GM21825 (cell line): ENCODE data around the gene PKMYT1.
"Not testable (repeated sequence)": the region's sequence is repeated elsewhere in the genome, so short reads cannot be mapped to it uniquely, and the experiment has no call there.

ENCODE experiments used
- ATAC-seq: cut with Tn5 transposase; IDR thresholded peaks from one replicate; pipeline ENCODE4 v1.9.1; 2021; ENCODE audit warnings: mild to moderate bottlenecking, moderate library complexity; ENCODE audit not compliant: unreplicated experiment

Gene PKMYT1

DNA sequence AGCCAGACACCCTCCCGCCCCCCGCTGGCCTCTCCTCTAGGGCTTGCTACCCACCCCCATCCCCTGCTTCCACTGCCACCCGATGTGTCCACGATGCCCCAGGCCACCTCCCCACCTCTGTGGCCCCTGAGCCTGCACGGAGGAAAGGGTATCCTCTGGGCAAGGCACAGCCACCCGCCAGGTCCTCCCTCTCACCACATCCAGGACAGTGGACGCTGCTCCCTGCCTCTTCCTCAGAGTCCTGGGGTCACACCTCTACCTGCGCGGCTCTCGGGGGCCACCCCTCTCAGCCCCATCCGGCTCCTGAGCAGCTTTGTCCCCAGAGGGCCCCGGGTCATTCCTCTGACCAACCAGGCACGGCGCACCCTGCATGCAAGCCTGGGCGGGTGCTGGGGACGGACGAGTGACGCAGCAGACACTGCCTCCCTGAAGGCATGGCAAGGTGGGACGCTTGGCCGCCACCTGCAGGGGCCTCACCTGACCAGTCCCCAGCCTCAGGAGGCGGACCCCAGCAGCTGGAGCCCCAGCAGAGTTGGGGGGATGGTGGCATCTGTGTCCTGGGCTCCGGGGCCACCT is 43.7 kb downstream of the PKMYT1 start:
- ATAC-seq: no peak

DNA sequence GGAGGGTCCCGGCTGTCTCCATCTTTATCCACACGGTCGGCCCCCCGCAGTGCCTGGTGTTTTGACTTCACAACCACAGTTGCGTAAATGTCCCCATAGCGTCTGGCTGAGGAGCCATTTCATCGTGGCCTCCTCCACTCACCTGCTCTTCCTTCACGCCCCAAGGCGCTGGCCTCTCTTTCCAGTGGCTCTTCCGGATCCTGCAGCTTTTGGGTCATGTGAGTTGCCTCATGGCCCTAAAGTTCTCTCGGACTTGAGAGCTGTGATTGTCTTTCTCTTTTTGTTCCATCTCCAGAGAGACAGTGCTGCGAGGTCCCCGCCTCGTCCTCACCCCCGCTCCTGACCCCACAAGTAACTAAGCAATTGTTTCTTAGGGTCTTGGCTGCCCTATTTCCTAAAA is 45.8 kb downstream of the PKMYT1 start:
- ATAC-seq: no peak

DNA sequence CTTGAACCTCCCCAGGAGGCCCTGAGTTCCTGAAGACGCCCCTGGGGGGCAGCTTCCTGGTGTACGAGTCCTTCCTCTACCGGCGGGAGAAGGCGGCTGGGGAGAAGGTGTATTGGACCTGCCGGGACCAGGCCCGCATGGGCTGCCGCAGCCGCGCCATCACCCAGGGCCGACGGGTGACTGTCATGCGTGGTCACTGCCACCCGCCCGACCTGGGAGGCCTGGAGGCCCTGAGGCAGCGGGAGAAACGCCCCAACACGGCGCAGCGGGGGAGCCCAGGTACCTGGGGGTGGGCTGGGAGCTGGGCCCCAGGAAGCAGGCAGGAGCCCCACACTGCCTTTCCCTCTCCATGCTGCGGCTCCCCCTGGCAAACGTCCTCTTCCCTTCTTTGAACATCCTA is 46.5 kb downstream of the PKMYT1 start:
- ATAC-seq: no peak

DNA sequence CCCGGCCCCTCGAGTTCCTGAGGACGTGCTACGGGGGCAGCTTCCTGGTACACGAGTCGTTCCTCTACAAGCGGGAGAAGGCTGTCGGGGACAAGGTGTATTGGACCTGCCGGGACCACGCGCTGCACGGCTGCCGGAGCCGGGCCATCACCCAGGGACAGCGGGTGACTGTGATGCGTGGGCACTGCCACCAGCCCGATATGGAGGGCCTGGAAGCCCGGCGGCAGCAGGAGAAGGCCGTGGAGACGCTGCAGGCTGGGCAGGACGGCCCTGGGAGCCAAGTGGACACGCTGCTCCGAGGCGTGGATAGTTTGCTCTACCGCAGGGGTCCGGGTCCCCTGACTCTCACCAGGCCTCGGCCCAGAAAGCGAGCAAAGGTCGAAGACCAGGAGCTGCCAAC is 47.1 kb downstream of the PKMYT1 start:
- no peak for ATAC-seq

DNA sequence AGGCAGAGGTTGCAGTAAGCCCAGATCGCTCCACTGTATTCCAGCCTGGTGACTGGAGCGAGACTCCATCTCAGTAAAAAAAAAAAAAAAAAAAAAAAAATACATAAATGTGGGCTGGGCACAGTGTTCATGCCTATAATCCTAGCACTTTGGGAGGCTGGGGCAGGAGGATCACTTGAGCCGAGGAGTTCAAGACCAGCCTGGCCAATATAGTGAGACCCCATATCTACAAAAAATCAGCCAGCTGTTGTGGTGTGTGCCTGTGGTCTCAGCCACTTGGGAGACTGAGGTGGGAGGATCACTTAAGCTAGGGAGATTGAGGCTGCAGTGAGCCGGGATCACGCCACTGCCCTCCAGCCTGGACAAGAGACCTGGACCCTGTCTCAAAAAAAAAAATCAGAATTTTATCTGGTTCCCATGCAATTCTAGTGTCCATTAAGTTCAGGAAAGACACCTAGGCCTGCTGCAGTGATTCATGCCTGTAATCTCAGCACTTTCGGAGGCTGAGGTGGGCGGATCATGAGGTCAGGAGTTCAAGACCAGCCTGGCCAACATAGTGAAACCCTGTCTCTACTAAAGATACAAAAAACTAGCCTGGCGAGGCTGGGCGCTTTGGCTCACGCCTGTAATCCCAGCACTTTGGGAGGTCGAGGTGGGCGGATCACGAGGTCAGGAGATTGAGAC is 48.9 kb downstream of the PKMYT1 start:
- not testable (repeated sequence) for ATAC-seq

DNA sequence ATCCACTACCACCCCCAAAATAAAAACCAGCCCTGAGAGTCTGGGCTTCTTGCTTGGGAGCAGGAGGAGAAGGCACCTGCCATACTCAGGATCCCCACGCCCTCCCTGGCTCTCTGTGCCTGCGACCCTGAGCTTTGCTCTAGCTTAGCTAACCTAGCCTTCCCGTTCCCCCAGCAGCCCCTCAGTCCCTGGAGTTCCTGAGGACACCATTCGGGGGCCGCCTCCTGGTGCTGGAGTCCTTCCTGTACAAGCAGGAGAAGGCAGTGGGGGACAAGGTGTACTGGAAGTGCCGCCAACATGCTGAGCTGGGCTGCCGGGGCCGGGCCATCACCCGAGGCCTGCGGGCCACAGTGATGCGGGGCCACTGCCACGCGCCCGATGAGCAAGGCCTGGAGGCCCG is 50.0 kb downstream of the PKMYT1 start:
- no peak for ATAC-seq

DNA sequence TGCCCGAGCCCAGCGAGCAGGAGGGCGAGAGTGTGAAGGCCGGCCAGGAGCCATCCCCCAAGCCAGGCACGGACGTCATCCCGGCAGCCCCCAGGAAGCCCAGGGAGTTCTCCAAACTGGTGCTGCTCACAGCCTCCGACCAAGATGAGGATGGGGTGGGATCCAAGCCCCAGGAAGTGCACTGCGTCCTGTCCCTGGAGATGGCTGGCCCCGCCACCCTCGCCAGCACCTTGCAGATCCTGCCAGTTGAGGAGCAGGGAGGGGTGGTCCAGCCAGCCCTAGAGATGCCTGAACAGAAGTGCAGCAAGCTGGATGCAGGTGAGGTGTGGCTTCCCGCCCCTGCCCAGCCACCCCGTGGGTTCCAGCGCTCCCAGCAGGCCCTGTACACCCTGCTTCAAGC is 50.6 kb downstream of the PKMYT1 start:
- no peak for ATAC-seq

DNA sequence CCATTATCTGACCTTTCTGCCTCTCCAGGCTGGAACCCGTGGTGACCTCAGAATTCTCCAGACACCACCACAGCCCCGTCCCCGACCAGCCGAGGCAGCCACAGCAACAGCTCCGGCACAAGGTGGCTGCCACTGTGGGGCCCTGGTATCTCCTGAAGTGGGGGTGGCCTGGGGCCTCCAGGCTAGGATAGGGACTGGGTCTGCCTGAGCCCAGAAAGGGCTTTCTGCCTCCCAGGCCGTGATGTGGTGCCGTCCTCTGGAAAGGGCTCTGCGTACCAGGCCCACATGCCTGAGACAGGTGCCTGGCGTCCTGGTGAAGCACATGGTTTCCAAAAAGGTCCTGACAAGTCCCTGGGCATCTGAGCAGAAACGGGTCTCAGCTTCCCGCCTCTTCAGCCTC is 51.5 kb downstream of the PKMYT1 start:
- no peak for ATAC-seq

DNA sequence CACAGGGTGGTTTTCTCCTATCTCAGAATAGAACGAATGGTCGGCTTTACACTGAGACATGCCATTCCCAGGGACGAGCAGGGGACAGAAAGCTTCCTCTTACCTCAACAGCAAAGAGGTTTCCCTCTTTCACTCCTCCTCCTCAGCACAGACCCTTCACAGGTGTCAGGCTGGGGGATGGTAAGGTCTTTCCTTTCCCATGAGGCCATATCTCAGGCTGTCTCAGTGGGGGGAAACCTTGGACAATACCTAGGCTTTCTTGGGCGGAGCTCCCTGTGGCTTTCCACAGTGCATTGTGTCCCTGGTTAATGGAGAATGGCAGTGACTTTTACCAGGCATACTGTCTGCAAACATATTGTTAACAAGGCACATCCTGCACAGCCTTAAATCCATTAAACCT is 52.1 kb downstream of the PKMYT1 start:
- ATAC-seq: not testable (repeated sequence)

DNA sequence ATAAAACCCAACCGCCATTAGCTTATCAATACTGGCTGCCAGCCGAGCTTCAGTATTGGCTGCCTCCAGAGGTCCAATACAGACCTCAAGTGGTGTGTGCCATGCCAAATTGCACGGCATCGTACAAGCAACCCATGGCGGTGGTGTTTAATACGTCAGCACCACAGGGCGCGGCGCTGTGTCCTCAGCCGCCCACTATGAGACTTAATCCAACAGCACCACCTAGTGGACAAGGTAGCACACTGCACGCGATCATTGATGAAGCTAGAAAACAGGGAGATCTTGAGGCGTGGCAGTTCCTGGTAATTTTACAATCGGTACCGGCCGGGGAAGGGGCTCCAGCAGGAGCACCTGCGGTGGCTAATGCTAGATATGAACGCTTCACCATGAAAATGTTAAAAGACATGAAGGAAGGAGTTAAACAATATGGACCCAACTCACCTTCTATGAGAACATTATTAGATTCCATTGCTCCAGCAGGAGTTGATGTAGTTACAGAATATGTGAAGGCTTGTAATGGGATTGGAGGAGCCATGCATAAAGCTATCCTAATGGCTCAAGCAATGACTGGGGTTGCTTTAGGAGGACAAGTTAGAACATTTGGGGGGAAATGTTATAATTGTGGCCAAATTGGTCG is 53.1 kb downstream of the PKMYT1 start:
- ATAC-seq: peak; percentile 68

DNA sequence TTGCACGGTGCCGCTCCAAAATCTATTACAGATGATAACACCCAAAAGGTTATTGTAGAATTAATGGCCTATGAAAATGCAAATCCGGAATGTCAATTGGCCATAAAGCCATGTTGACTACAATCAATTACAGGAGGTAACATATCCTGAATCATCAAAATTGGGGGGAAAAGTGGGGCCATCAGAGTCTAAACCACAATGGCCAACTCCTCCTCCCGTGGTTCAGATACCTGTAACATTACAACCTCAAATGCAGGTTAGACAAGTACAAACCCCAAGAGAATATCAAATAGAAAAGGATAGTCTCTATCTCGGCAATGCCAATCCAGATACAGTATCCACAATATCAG is 53.6 kb downstream of the PKMYT1 start:
- no peak for ATAC-seq

DNA sequence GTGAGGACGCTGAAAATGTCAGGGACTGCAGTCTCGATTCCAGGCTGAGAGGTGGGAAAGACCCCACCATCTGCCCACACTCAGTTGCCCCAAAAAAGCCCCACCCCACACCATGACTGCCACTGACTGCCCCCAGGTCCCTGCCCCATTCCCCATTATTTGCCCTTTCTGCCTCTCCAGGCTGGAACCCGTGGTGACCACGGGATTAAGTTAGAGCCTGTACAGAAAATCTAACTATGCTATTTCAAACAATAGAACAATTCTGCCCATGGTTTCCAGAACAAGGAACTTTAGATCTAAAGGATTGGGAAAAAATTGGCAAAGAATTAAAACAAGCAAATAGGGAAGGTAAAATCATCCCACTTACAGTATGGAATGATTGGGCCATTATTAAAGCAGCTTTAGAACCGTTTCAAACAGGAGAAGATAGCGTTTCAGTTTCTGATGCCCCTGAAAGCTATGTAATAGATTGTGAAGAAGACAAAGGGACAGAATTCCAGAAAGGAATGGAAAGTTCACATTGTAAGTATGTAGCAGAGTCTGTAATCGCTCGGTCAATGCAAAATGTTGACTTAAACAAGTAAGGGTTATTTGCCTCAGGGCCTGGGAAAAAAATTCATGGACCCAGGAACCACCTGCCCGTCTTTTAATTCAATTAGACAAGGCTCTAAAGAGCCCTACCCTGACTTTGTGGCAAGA is 54.1 kb downstream of the PKMYT1 start:
- ATAC-seq: no peak

DNA sequence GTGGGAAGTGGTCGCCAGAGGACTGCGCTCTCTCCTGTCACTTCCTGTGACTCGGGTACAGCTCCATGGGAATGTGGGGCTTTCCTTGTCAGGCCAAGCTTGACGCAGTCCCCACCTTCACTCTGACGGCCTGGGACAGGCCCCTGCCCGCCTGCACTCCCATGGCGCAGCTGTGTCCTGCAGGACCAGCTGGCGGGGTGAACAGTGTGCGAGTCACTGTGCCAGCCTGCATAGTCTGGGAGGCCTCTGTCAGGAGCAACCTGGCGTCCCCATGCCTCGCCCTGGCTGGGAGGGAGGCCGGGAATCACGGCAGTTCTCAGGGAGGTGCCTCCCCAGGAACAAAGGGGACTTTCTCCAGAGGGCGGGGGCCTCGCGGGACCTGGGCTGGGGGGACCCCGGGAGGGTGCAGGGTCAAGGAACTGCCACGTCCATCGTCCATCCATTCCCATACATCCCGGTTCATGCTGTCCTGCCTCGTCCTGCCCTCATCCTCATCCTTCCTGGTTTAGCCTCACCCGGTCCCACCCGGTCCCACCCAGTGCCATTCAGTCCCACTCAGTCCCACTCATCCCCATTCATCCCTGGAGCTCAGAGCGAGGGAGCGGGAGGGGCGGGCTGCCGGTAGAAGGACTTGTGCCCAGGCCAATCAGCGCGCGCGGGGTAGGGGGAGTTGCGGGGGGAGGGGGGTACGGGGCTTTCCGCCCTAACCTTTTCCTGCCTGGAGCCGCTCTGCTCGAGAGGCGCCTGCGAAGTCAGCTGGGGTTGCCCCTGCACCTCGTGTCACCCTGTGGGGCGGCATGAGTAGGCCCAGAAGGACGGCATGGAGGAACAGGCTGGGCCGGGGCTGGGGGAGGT is 55.1 kb downstream of the PKMYT1 start:
- no peak for ATAC-seq

DNA sequence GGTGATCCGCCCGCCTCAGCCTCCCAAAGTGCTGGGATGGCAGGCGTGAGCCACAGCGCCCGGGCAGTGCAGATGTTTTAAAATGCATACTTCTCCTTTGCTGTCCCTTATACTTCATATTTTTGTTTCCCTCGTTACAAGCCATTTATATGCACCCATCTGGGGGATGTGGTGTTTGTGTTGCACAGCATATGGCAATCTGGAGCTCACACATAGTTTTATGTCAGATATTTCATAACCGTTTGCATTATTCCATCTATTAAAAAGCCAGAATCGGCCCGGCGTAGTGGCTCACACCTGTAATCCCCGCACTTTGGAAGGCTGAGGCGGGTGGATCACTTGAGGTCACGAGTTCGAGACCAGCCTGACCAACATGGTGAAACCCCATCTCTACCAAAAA is 56.8 kb downstream of the PKMYT1 start:
- no peak for ATAC-seq
